GM12872 (cell line): Measurements from ENCODE around the gene TOR1B.

ENCODE experiments used
- CTCF ChIP-seq: IDR thresholded peaks from 3 replicates; pipeline ENCODE4 v1.5.1; 2011; ENCODE audit warnings: low read depth, mild to moderate bottlenecking, low read length, moderate library complexity; ENCODE audit not compliant: insufficient read depth

TOR1B gene

GRCh38 chr9:129826344-129826743, 23.4 kb downstream of the TOR1B start:
- no peak for TF ChIP-seq CTCF

- TF ChIP-seq CTCF = no peak
These were observed 23.8 kb downstream of the TOR1B start for GRCh38 chr9:129826759-129827158.

- TF ChIP-seq CTCF = no peak
These were observed 25.1 kb downstream of the TOR1B start for GRCh38 chr9:129828051-129828450.

GRCh38 chr9:129828969-129829368, 26.0 kb downstream of the TOR1B start:
- no peak for TF ChIP-seq CTCF

- no peak for TF ChIP-seq CTCF
These were observed 30.0 kb downstream of the TOR1B start for GRCh38 chr9:129832982-129833381.

GRCh38 chr9:129834489-129835127, 31.6 kb downstream of the TOR1B start:
- no peak for TF ChIP-seq CTCF

- TF ChIP-seq CTCF = no peak
These were observed 32.3 kb downstream of the TOR1B start, which contains the start of the genes C9orf78 and USP20 for GRCh38 chr9:129835128-129835859. C9orf78 (minus strand) TSS chr9:129835275; CDS start chr9:129835221, 54 bp downstream. USP20 (plus strand) TSS chr9:129835458; CDS start chr9:129852556, 17,098 bp downstream.
